GM19099 (cell line): ENCODE measurements around the gene PPCDC.

Experiments used
- POLR2A ChIP-seq: IDR thresholded peaks from 3 replicates; pipeline ENCODE4 v1.6.1; 2011; ENCODE audit warnings: low read depth; ENCODE audit not compliant: insufficient read length; ENCODE audit errors: extremely low read depth

The PPCDC gene

DNA sequence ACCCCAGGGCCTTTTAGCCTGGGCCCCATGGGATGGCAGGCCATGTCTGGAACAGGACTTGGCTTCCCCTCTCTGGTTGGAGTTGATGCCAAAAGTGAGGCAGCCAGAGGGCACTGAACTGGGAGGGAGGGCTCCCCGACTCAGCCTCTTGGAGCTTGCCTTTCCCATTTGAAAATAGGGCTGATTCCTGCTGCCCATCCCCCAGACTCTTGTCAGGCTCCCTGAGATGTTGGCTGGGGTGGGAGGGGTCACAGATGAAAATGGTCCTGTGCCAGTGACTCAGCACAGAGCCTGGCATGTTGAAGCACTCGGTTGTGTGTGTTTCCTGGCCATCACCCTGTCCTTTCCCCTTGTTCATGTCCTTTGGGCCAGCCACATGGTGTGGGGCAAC, 6.6 kb downstream of the PPCDC start:
- no peak for TF ChIP-seq POLR2A

DNA sequence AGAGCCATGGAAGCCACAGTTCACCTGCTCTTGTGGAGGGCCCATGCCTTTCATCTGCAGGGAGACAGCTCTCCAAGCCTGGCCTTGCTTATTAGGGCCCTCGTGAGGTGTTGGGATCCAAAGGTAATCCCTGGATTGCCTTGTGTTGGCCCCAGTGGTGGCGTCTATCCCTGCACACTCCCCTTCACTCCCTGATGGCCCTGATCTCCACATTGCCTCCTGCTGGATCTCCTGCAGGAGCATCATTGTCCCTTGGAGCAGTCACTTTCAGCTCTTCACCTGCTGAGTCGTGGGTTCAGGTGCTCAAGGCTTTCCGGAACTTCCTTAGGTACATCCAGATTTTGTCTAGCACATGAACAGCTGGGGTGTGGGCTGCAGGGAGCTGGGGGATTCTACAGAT, 7.0 kb downstream of the PPCDC start:
- TF ChIP-seq POLR2A = no peak

DNA sequence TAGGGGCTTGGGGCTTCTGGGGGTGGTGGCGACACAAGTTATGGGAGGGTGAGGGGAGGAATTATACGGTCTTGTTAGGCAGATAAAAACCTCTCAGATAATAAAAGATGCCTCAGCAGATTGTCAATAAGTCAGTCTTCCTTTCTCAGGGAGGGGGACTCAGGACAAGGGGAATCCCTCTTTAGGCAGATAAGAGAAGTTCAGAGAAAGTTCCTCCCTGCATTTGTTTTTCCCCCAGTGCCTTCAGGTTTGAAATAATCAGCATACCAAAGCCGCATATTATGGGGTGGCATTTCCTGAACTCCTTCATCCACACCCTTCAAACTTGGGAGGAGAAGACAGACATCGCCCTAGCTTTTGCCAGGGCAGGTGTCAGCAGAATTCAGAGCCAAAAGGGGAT, 8.5 kb downstream of the PPCDC start:
- TF ChIP-seq POLR2A = no peak

DNA sequence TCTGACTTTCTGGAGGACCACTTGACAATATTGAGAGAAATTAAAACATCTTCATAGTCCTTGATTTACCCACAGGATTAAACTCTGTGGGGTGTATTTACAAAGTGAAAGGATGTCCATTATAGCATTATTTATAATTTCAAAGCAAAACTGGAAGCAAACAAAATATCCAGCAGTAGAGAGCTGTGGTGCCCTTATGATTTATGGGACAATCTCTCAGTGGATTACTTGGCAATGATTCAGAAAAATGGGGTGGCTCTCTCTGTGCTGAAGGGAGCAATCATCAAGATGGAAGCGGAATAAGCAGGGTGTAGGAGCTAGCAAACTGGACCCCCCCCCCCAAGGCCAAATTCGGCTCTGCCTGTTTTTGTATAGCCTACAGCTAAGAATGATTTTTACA, 9.0 kb downstream of the PPCDC start:
- TF ChIP-seq POLR2A = no peak

DNA sequence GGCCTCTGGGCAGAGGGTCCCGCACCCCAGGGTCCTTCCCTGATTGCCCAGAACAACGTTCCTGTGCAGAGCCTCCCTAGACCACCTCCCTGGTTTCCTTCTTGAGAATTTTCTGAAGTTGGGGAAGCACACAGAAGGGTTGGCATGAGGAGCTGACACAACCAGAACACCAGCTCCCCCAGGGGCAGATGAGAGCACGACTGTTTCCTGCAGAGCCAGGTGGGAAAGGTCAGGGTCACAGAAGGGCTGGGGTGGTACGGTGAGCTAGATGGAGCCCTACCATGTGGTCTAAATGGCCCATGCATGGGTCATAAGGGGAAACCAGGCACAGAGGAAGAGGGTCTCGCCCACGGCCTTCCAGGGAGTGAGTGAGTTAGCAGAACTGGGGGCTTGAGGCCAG, 10.4 kb downstream of the PPCDC start:
- no peak for TF ChIP-seq POLR2A

DNA sequence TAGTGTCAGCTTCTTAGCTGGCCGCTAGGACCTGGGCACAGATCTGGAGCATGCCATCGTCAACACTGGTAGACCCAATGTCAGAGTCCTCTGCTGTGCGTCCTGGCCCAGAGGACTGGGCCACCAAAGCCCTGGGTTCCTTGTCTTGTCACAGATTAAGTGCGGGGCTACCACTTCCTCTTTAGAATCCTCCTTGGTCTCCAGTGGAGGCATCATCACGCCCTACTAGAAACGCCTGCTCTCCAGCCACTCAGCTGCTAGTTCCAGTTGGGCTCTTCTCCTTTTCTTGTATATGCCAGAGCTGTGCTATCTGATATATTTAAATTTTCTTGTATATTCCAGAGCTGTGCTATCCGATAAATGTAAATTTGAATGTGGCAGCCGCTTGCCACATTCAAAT, 11.2 kb downstream of the PPCDC start:
- TF ChIP-seq POLR2A = no peak

DNA sequence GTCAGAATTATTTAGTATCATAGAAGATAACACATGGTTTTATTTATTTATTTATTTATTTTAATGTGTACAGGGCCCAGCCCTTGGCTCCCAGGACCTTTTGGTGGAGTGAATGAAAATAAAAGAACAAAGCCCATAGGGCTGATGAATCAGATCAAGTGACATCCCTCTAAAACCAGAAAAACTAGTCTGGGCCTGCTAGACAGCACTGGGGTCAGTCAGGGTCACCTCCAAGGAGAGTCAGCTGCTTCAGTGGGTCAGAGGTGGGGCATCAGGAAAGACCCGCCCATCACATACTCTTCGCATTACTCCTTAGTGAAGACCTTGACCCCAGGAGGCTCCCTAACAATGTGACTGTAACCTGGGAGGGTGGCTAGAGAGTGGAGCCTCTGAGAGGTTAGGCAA, 12.8 kb downstream of the PPCDC start:
- TF ChIP-seq POLR2A = no peak

DNA sequence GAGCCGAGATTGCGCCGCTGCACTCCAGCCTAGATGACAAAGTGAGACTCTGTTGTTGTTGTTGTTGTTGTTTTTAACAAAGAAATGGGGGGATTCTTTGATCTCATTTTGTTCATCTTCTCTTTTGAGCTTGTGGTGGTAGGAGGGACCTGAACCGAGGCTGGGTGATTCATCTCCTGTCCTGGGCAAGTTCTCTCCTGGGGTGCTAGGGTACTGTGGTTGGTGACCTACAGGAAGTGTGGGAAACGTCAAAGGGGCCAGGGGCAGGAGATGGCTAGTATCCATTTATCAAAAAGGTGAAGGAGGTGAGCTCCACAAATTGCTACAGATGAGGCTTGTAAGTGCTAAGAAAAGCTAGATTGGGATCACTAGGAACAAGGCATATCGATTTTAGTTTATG, 14.3 kb downstream of the PPCDC start:
- TF ChIP-seq POLR2A = no peak

DNA sequence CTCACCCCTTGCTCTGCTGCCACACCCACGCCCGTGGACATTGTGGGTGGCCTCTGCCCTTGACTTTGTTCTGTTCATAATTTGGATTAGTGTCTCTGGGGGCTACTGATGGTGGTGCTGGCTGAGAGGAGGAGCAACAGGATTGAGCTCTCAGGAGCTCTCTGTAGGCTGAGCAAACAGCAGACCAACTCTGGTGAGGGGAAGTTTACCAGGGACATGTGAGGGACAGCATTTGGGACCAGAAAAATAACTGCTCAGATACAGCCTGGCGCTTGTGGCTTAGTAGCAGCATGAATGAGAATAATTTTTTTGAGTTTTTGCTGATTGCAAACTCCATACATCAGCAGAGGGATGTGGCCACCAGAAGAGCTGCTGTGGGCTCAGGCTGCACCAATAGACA, 14.8 kb downstream of the PPCDC start:
- TF ChIP-seq POLR2A = no peak

DNA sequence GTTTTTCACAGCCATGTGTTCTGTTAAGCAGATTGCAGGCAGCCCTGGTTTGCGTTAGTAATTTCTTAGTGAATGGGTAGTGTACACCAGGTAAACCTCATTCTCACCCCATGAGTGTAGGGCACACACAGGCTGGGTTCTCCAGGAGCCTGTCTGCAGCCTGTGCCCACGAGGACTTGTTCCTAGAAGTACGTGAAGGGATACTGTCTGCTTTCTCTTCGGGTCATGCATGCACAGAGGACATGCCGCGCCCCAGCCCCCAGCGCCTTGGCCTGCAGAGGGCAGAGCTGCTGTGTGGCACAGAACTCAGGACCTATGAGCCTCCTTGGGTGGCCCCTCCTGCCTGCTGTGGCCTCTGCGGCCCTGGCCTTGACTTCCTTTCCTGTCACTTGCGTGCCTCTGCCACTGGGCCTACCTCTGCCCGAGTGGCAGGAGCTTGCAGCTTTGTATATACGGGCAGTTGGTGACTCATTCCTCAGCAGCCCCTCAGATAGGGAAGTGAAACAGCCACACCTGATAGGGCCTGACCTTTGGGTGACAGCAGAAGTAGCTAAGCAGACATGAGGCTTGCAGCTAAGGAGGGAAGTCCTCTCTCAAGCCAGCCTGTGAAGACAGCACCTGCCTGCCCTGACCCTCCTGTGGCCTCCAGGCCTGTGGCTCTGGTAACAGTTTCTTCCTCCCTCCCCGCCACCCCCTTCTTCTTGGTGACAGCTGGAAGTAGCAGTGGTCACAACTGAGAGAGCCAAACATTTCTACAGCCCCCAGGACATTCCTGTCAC, 19.5 kb downstream of the PPCDC start:
- TF ChIP-seq POLR2A = peak; percentile 60

DNA sequence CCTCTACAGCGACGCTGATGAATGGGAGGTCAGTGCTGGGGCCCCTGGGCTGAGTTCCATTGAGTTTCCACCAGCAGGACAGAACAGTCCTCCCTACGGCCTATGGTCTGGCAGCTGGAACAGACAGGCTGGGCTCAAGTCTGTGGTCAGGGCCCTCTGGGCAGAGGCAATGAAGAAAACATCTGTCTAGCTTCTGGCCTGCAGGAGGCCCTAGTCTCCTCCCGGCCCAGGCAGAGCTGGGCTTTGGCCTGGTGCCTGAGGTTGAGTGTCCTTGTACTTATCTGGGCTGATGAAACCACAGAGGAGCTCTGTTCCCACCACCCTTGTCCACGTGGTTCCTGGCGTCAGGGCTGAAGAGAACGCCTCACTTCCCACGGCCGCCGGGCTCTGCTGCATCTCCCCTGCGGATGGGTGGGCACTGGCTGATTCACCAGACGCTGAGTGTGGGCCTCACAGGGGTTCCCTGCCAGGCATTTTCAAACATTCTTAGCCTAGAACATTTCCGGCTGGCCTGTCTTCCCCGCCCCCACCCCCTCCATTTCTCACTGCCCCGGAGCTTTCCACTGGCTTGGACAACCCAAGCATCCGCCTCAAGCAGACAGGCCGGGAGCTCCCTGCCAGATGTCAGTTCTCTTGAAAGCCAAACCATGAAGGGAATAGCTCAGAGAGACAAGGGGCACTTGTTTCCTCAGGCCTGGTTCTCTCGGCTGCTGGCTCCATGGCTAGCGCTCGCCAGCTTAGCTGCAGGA, 20.3 kb downstream of the PPCDC start:
- TF ChIP-seq POLR2A = peak; percentile 52

DNA sequence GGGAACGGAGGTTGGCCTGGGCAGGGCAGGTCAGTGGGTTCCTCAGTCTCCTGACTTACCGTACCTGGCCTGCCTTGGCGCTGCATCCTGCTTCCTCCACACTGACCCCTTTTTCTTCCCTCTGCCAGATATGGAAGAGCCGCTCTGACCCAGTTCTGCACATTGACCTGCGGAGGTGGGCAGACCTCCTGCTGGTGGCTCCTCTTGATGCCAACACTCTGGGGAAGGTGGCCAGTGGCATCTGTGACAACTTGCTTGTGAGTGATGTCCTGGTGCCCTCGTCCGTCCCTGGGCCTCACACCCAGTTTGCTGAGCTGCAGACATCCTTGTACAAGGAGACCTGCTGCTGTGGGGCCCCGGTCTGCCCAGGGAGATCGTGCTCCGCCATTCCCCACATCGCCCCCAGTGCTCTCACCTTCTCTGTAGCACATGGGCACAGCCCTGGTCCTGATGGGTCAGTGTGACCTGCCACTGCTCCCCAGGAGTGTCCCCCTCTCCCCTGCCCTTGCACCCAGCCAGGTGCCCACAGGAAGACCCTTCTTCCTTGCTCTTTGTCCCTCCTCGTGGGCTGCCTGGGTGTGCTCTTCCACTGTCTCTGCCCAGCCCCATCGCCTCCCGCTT, 21.0 kb downstream of the PPCDC start:
- TF ChIP-seq POLR2A = peak; percentile 18

DNA sequence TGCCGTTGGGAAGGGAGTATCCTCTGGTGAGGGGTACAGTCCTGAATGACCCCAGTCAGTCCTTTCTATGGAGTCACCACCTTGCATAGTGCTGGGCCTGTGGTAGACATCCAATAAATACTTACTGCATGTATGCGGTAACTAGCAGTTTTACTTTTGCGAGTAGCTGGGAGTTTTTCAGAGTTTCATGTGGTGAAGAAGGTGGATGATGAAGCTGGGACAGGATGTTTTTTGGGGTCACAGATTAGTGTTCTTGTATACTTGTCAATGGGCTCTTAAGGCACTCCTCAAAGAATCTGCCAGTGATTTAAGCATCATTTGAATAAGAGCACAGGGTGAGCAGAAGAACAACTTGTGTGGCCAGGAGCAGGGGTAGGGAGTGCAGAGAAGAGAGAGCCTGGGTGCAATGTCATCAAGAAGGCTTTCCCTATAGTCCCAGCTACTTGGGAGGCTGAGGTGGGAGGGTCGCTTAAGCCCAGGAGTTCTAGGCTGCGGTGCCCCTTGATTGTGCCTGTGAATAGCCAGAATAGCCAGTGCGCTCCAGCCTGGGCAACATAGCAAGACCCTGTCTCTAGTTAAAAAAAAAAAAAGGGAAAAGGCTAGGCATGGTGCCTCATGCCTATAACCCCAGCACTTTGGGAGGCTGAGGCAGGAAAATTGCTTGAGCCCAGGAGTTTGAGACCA, 22.1 kb downstream of the PPCDC start:
- no peak for TF ChIP-seq POLR2A

DNA sequence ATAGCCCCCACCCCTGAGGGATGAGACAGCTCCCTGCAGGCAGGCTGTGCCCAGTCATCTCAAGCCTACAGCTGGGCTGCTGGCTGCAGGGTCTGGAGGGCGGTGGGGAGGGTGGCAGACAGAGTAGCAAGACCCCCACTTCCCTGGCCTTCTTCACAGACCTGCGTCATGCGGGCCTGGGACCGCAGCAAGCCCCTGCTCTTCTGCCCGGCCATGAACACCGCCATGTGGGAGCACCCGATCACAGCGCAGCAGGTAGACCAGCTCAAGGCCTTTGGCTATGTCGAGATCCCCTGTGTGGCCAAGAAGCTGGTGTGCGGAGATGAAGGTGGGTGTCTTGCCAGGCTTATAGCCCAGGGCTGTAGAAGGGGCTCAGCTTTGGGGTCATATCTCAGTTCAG, 25.0 kb downstream of the PPCDC start:
- TF ChIP-seq POLR2A = no peak

DNA sequence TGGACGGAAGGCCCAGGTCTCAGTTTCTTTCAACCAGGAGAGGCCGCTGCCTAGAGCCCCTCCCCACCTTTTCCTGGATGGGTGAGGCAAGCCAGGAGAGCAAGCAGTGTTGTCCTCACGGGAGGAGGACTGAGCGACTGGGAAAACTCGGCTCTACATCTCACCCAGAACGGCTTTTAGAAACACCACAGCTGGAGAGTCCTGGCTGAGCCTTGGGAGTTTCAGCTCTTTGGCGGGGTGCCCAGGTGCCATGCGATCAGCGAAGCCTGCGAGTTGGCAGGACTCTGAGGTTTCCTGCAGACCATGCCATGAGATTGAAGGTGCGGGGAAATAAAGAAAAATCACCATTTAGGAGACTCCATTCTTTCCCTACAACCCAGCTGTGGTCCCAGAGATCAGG, 26.0 kb downstream of the PPCDC start:
- no peak for TF ChIP-seq POLR2A
